ENCODE results near the gene RPTOR. TPM values are rescaled to one million over a fixed set of nuclear protein-coding genes. Genes with fewer than 3 reads are reported as not detected.

The RPTOR gene
- total RNA-seq, 3 donors from 2014 or later (not counting 1 experiment from before 2014, with no cell fraction given), result 49.2 to 63.6 (median 55.4) TPM

GRCh38 chr17:80498242-80498919 is 46.3 kb upstream of the RPTOR start:
- peaks cover 0 to 6% of the 10 kb centered on the region in 2 donors for H3K4me1 Mint-ChIP-seq
- no peak overlapping the region for H3K27ac Mint-ChIP-seq
- no peaks in the 10 kb centered on the region for H3K36me3 Mint-ChIP-seq
- Histone ChIP-seq H3K4me3 (ENCODE audit: low read length) (no peak overlapping the region), H3K27ac (ENCODE audit: low read length) (no peak overlapping the region), H3K36me3 (ENCODE audit: control insufficient read depth, insufficient read depth, low read length) (no peaks in the 10 kb centered on the region), H3K9me3 (ENCODE audit: control insufficient read depth, insufficient read depth, low read length) (no peaks in the 10 kb centered on the region), H3K4me1 (ENCODE audit: control insufficient read depth, insufficient read depth, low read length) (no peaks in the 10 kb centered on the region), H3K27me3 (ENCODE audit: control insufficient read depth, insufficient read depth, low read length) (peaks cover 3% of the 10 kb centered on the region)
- no peak for DNase-seq
- no peak for ATAC-seq
- TF ChIP-seq CTCF (IDR thresholded peaks at IDR 0.05), result no peak
- intact Hi-C loops (cut with micrococcal nuclease), result no loop called here
- 65% methylated on average over 30 of the region's 30 CpGs for WGBS (ENCODE audit: insufficient coverage)
- no peaks in the 10 kb centered on the region for H3K9me3 Mint-ChIP-seq
- H3K4me3 Mint-ChIP-seq, result no peak overlapping the region
- H3K27me3 Mint-ChIP-seq (ENCODE audit: low read depth in 2 of 2), result peaks cover 6 to 7% of the 10 kb centered on the region in 2 donors

DNA sequence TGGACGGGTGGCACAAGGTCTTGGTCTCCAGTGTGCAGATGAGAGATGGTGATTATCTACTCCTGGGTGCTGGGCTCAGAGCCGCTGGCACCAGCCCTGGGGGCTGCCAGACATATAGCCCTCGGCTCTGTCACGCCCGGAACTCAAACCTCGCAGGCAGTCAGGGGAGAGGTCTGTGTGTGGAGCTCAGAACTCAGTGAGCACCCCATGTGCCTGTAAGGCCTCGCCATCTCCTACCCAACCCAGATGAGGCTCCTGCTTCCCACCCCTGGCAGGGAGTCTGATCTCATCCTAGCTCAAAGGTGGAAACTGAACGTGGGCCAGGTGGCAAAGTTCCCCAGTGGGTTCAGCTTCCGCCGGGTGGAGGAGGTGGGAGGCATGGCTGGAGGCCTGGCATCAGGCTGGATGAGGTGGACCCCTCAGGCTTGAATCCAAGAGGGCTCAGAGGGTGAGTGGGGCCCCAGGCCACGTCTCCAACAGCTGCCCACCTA is 45.7 kb upstream of the RPTOR start:
- H3K9me3 Mint-ChIP-seq, result no peaks in the 10 kb centered on the region
- ATAC-seq (no peak), DNase-seq (no peak)
- no peaks in the 10 kb centered on the region for H3K9me3 ChIP-seq (ENCODE audit: control insufficient read depth, insufficient read depth, low read length)
- intact Hi-C loops (cut with micrococcal nuclease), result no loop called here
- H3K27ac Mint-ChIP-seq, result no peak overlapping the region
- no peak overlapping the region for H3K4me3 Mint-ChIP-seq
- TF ChIP-seq CTCF (IDR thresholded peaks at IDR 0.05), result no peak
- H3K4me1 ChIP-seq (ENCODE audit: control insufficient read depth, insufficient read depth, low read length), result no peaks in the 10 kb centered on the region
- peaks cover 0 to 6% of the 10 kb centered on the region in 2 donors for H3K4me1 Mint-ChIP-seq
- H3K27ac ChIP-seq (ENCODE audit: low read length), result no peak overlapping the region
- H3K4me3 ChIP-seq (ENCODE audit: low read length), result no peak overlapping the region
- H3K36me3 Mint-ChIP-seq, result no peaks in the 10 kb centered on the region
- peaks cover 3% of the 10 kb centered on the region for H3K27me3 ChIP-seq (ENCODE audit: control insufficient read depth, insufficient read depth, low read length)
- peaks cover 6 to 8% of the 10 kb centered on the region in 2 donors for H3K27me3 Mint-ChIP-seq (ENCODE audit: low read depth in 2 of 2)
- 83% methylated on average over 11 of the region's 11 CpGs for WGBS (ENCODE audit: insufficient coverage)
- no peaks in the 10 kb centered on the region for H3K36me3 ChIP-seq (ENCODE audit: control insufficient read depth, insufficient read depth, low read length)

DNA sequence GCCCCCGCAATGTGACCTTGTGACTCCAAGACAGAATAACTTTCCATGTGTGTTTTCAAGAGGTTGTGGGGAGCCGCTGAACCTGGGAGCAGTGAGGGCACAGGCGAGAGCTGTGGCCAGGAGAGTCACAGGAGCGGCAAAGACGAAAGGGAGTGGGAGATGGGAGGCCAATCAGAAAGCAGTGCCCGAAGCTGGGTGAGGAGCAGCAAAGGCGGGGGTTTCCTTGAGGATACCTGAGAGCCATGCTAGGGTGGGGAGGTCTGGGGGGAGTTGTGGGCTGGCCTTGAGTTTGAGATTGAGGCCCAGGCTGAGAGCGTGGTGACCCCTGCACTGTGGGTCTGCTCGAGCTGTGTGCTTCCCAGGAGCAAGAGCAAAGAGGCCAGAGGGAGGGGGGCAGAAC is 45.1 kb upstream of the RPTOR start:
- DNase-seq, result no peak
- ATAC-seq, result no peak

More for the DNA sequence above, 45.1 kb upstream of the RPTOR start:
- Mint-ChIP-seq H3K4me3 (no peak overlapping the region), H3K4me1 (peaks cover 0 to 6% of the 10 kb centered on the region in 2 donors), H3K27me3 (ENCODE audit: low read depth in 2 of 2) (peaks cover 6 to 12% of the 10 kb centered on the region in 2 donors), H3K27ac (no peak overlapping the region), H3K36me3 (no peaks in the 10 kb centered on the region), H3K9me3 (no peaks in the 10 kb centered on the region)
- intact Hi-C loops (cut with micrococcal nuclease), result no loop called here
- no peak overlapping the region for H3K27ac ChIP-seq (ENCODE audit: low read length)
- H3K4me1 ChIP-seq (ENCODE audit: control insufficient read depth, insufficient read depth, low read length), result no peaks in the 10 kb centered on the region
- no peak for TF ChIP-seq CTCF (IDR thresholded peaks at IDR 0.05)
- 78% methylated on average over 9 of the region's 9 CpGs for WGBS (ENCODE audit: insufficient coverage)
- H3K36me3 ChIP-seq (ENCODE audit: control insufficient read depth, insufficient read depth, low read length), result no peaks in the 10 kb centered on the region
- peaks cover 3% of the 10 kb centered on the region for H3K27me3 ChIP-seq (ENCODE audit: control insufficient read depth, insufficient read depth, low read length)
- no peaks in the 10 kb centered on the region for H3K9me3 ChIP-seq (ENCODE audit: control insufficient read depth, insufficient read depth, low read length)
- H3K4me3 ChIP-seq (ENCODE audit: low read length), result no peak overlapping the region
